HG03354 (cell line): ENCODE results near the gene JMJD8.

Experiments used
- ATAC-seq: cut with Tn5 transposase; IDR thresholded peaks from one replicate; pipeline ENCODE4 v1.9.1; 2021; ENCODE audit warnings: mild to moderate bottlenecking; ENCODE audit not compliant: unreplicated experiment, poor library complexity, severe bottlenecking

The JMJD8 gene

GRCh38 chr16:684071-684794, at the start of gene JMJD8:
TSS of gene JMJD8 (minus strand) at chr16:684334. CDS start at chr16:684319, 15 bp downstream.
- ATAC-seq, result peak; percentile 62

- no peak for ATAC-seq
Observed at GRCh38 chr16:733382-734207, 49.5 kb upstream of the JMJD8 start.

GRCh38 chr16:732936-733335, 48.8 kb upstream of the JMJD8 start:
- ATAC-seq, result no peak

- no peak for ATAC-seq
Observed at GRCh38 chr16:732332-732731, 48.2 kb upstream of the JMJD8 start.

- no peak for ATAC-seq
Observed at GRCh38 chr16:730666-731509, 46.8 kb upstream of the JMJD8 start.

GRCh38 chr16:729768-730665, 45.9 kb upstream of the JMJD8 start:
- no peak for ATAC-seq

GRCh38 chr16:728890-729744, 45.0 kb upstream of the JMJD8 start:
- ATAC-seq, result no peak

- ATAC-seq, result no peak
Observed at GRCh38 chr16:728131-728889, 44.2 kb upstream of the JMJD8 start.

- ATAC-seq, result peak; percentile 11
Observed at GRCh38 chr16:727291-727977, 43.3 kb upstream of the JMJD8 start.

GRCh38 chr16:726438-727290, 42.5 kb upstream of the JMJD8 start, which contains the start of the genes CCDC78 and HAGHL:
TSS of gene CCDC78 (minus strand) at chr16:726443. CDS start at chr16:726367, 76 bp downstream.
TSS of gene HAGHL (plus strand) at chr16:727106. CDS start at chr16:727510, 404 bp downstream.
- ATAC-seq, result peak; percentile 39

- ATAC-seq, result no peak
Observed at GRCh38 chr16:726188-726437, 42.0 kb upstream of the JMJD8 start.

GRCh38 chr16:725463-726187, 41.5 kb upstream of the JMJD8 start:
- ATAC-seq, result no peak

GRCh38 chr16:725041-725376, 40.9 kb upstream of the JMJD8 start:
- ATAC-seq, result no peak

- ATAC-seq, result no peak
Observed at GRCh38 chr16:724188-725040, 40.3 kb upstream of the JMJD8 start.

- no peak for ATAC-seq
Observed at GRCh38 chr16:723695-724094, 39.6 kb upstream of the JMJD8 start.
